Upper lobe of left lung (tissue), 4 donors: Measurements from ENCODE around the gene MBP.

Experiments used
- CTCF ChIP-seq, 6 experiments: fragments of 450-650 bp in 4 of 6; fragments of 200-600 bp in 2 of 6; sonication (generic) in 2 of 6; IDR thresholded peaks; one replicate each; pipeline ENCODE4 v1.5.1; 2016 to 2019; ENCODE audit warnings: antibody characterized with exemption in 6 of 6
- POLR2A ChIP-seq, 4 donors: fragments of 450-650 bp; IDR thresholded peaks; one replicate each; pipeline ENCODE4 v1.5.1; 2016 to 2017; ENCODE audit warnings: antibody characterized with exemption in 4 of 4, mild to moderate bottlenecking in 2 of 4
- POLR2AphosphoS5 ChIP-seq, 2 donors: sonication (generic); formaldehyde crosslinking; IDR thresholded peaks; one replicate each; pipeline ENCODE4 v1.5.1; 2017; ENCODE audit warnings: antibody characterized with exemption in 2 of 2

DNA sequence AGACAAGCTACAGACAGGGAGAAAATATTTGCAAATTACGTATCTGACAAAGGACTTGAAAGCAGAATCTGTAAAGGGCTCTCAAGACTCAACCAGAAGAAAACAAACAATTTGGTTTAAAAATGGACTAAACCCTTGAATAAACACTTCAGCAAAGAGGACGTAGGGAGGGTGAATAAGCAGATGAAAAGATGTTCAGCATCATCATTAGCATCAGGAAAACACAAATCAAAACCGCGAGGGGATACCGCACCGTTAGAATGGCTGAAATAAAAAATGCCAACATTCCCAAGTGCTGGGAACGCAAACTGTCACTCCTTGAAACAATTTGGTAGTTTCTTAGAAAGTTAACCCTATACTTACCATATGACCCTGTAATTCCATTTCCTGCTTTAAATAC lies 136.7 kb downstream of the MBP start:
- TF ChIP-seq CTCF (IDR thresholded peaks at IDR 0.05) (no peak), POLR2A (IDR thresholded peaks at IDR 0.05) (no peak), POLR2AphosphoS5 (IDR thresholded peaks at IDR 0.05) (no peak)
